ENCODE measurements around the gene MROH9.
"Not testable (repeated sequence)": the region's sequence is repeated elsewhere in the genome, so short reads cannot be mapped to it uniquely, and the experiment has no call there.

MROH9 gene

GRCh38 chr1:170935231-170935630 is at the start of gene MROH9:
Gene MROH9, plus strand, starts transcription at chr1:170935534. Its CDS starts 10,023 bp downstream, at chr1:170945557.
- DNase-seq (ENCODE audit: low read depth in 2 of 2) = no peak

- no peak for DNase-seq (ENCODE audit: low read depth in 2 of 2)
Measured at GRCh38 chr1:170885551-170885950, 49.8 kb upstream of the MROH9 start.

GRCh38 chr1:170886460-170886859 is 48.9 kb upstream of the MROH9 start:
- no peak for DNase-seq (ENCODE audit: low read depth in 2 of 2)

GRCh38 chr1:170887726-170888125 is 47.6 kb upstream of the MROH9 start:
- no peak for DNase-seq (ENCODE audit: low read depth in 2 of 2)

- no peak for DNase-seq (ENCODE audit: low read depth in 2 of 2)
Measured at GRCh38 chr1:170891872-170892271, 43.5 kb upstream of the MROH9 start.

GRCh38 chr1:170893655-170894297 is 41.6 kb upstream of the MROH9 start:
- DNase-seq (ENCODE audit: low read depth in 2 of 2) = no peak

- DNase-seq (ENCODE audit: low read depth in 2 of 2) = no peak
Measured at GRCh38 chr1:170903961-170904360, 31.4 kb upstream of the MROH9 start.

- no peak for DNase-seq (ENCODE audit: low read depth in 2 of 2)
Measured at GRCh38 chr1:170908942-170909341, 26.4 kb upstream of the MROH9 start.

- no peak for DNase-seq (ENCODE audit: low read depth in 2 of 2)
Measured at GRCh38 chr1:170910273-170910672, 25.1 kb upstream of the MROH9 start.

GRCh38 chr1:170917373-170917772 is 18.0 kb upstream of the MROH9 start:
- DNase-seq (ENCODE audit: low read depth in 2 of 2) = no peak

GRCh38 chr1:170924656-170925055 is 10.7 kb upstream of the MROH9 start:
- not testable (repeated sequence) for DNase-seq (ENCODE audit: low read depth in 2 of 2)

- DNase-seq (ENCODE audit: low read depth in 2 of 2) = no peak
Measured at GRCh38 chr1:170927955-170928840, 7.1 kb upstream of the MROH9 start.

GRCh38 chr1:170929412-170929834 is 5.9 kb upstream of the MROH9 start:
- DNase-seq (ENCODE audit: low read depth in 2 of 2) = no peak

- DNase-seq (ENCODE audit: low read depth in 2 of 2) = no peak
Measured at GRCh38 chr1:170929835-170930554, 5.3 kb upstream of the MROH9 start.

GRCh38 chr1:170931650-170932049 is 3.7 kb upstream of the MROH9 start:
- no peak for DNase-seq (ENCODE audit: low read depth in 2 of 2)

- no peak for DNase-seq (ENCODE audit: low read depth in 2 of 2)
Measured at GRCh38 chr1:170932236-170932635, 3.1 kb upstream of the MROH9 start.

GRCh38 chr1:170938281-170938680 is 2.9 kb downstream of the MROH9 start:
- DNase-seq (ENCODE audit: low read depth in 2 of 2) = no peak

- no peak for DNase-seq (ENCODE audit: low read depth in 2 of 2)
Measured at GRCh38 chr1:170939476-170939875, 4.1 kb downstream of the MROH9 start.

- not testable (repeated sequence) for DNase-seq (ENCODE audit: low read depth in 2 of 2)
Measured at GRCh38 chr1:170951744-170952143, 16.4 kb downstream of the MROH9 start.

GRCh38 chr1:170959385-170959784 is 24.1 kb downstream of the MROH9 start:
- no peak for DNase-seq (ENCODE audit: low read depth in 2 of 2)

GRCh38 chr1:170964506-170964905 is 29.2 kb downstream of the MROH9 start:
- DNase-seq (ENCODE audit: low read depth in 2 of 2) = no peak
